Liver (tissue), 9 donors: ENCODE measurements around the gene AFMID. TPM values are rescaled to one million over a fixed set of nuclear protein-coding genes. Genes with fewer than 3 reads are reported as not detected.
A peak's percentile ranks its signal among the peaks of the same experiment; 100 is the strongest.

Experiments used
- DNase-seq: peaks from one replicate; pipeline ENCODE4 v3.0.0-alpha.2; 2017; ENCODE audit warnings: low spot score
- H3K27ac ChIP-seq, 2 donors: one replicate each; pipeline ENCODE4 v1.7.0; 2013; ENCODE audit warnings: inconsistent platforms in 2 of 2, low read length in 2 of 2, control low read depth in 1 of 2, low read depth in 1 of 2, mild to moderate bottlenecking in 1 of 2
- H3K27me3 ChIP-seq, 4 donors: one replicate each; pipeline versions ENCODE4 v1.6.1 to v1.7.0; 2013; ENCODE audit warnings: low read length in 3 of 4, inconsistent platforms in 1 of 4, mild to moderate bottlenecking in 1 of 4, moderate library complexity in 1 of 4; ENCODE audit not compliant: control insufficient read depth in 4 of 4, insufficient read depth in 4 of 4
- H3K36me3 ChIP-seq, 4 donors: one replicate each; pipeline versions ENCODE4 v1.6.1 to v1.7.0; 2013; ENCODE audit warnings: low read length in 3 of 4, mild to moderate bottlenecking in 3 of 4, low read depth in 1 of 4, moderate library complexity in 1 of 4; ENCODE audit not compliant: control insufficient read depth in 4 of 4, insufficient read depth in 3 of 4
- H3K4me1 ChIP-seq, 4 donors: one replicate each; pipeline versions ENCODE4 v1.6.1 to v1.7.0; 2013; ENCODE audit warnings: low read length in 3 of 4, mild to moderate bottlenecking in 3 of 4, moderate library complexity in 1 of 4; ENCODE audit not compliant: control insufficient read depth in 4 of 4, insufficient read depth in 4 of 4
- H3K4me3 ChIP-seq, 3 donors: one replicate each; pipeline versions ENCODE4 v1.6.1 to v1.7.0; 2013; ENCODE audit warnings: low read length in 3 of 3, control low read depth in 1 of 3, low read depth in 1 of 3, mild to moderate bottlenecking in 1 of 3
- H3K9ac ChIP-seq, 2 donors: one replicate each; pipeline ENCODE4 v1.7.0; 2013; ENCODE audit warnings: low read length in 2 of 2, mild to moderate bottlenecking in 2 of 2, moderate library complexity in 2 of 2, control low read depth in 1 of 2, low read depth in 1 of 2
- H3K9me3 ChIP-seq, 4 donors: one replicate each; pipeline versions ENCODE4 v1.6.1 to v1.7.0; 2013; ENCODE audit warnings: low read length in 3 of 4; ENCODE audit not compliant: control insufficient read depth in 4 of 4
- ATF3 ChIP-seq: IDR thresholded peaks from 2 replicates; pipeline ENCODE4 v1.6.1; 2016; ENCODE audit warnings: antibody characterized with exemption
- CTCF ChIP-seq: fragments of 150-350 bp; IDR thresholded peaks from 2 replicates; pipeline ENCODE4 v1.5.1; 2017; ENCODE audit warnings: improper control_type of control experiment, low read depth, low read length; ENCODE audit not compliant: missing input control
- EGR1 ChIP-seq, 2 donors: IDR thresholded peaks; 2 replicates each; pipeline ENCODE4 v1.6.1; 2016 to 2018; ENCODE audit warnings: antibody characterized with exemption in 2 of 2, low read depth in 2 of 2
- FOXA1 ChIP-seq: IDR thresholded peaks from 2 replicates; pipeline ENCODE4 v1.6.1; 2016; ENCODE audit warnings: antibody characterized with exemption
- FOXA2 ChIP-seq: IDR thresholded peaks from 2 replicates; pipeline ENCODE4 v1.6.1; 2016; ENCODE audit warnings: antibody characterized with exemption
- GABPA ChIP-seq, 2 donors: IDR thresholded peaks in 1 of 2; conservative IDR thresholded peaks in 1 of 2; 2 replicates each; pipeline ENCODE4 v1.6.1; 2016; ENCODE audit warnings: antibody characterized with exemption in 2 of 2, mild to moderate bottlenecking in 1 of 2, moderate library complexity in 1 of 2
- HNF4A ChIP-seq, 2 donors: conservative IDR thresholded peaks; 2 replicates each; pipeline ENCODE4 v1.6.1; 2016; ENCODE audit warnings: antibody characterized with exemption in 2 of 2, mild to moderate bottlenecking in 2 of 2
- HNF4G ChIP-seq: IDR thresholded peaks from 2 replicates; pipeline ENCODE4 v1.6.1; 2016; ENCODE audit warnings: antibody characterized with exemption
- JUND ChIP-seq, 2 donors: IDR thresholded peaks; 2 replicates each; pipeline ENCODE4 v1.6.1; 2016; ENCODE audit warnings: antibody characterized with exemption in 2 of 2
- MAX ChIP-seq: IDR thresholded peaks from 2 replicates; pipeline ENCODE4 v1.6.1; 2016; ENCODE audit warnings: antibody characterized with exemption
- NR2F2 ChIP-seq: IDR thresholded peaks from 2 replicates; pipeline ENCODE4 v1.6.1; 2016; ENCODE audit warnings: antibody characterized with exemption
- RAD21 ChIP-seq, 2 donors: IDR thresholded peaks; 2 replicates each; pipeline ENCODE4 v1.6.1; 2016; ENCODE audit warnings: antibody characterized with exemption in 2 of 2, mild to moderate bottlenecking in 2 of 2
- RXRA ChIP-seq, 2 donors: IDR thresholded peaks; 2 replicates each; pipeline ENCODE4 v1.6.1; 2017 to 2018; ENCODE audit warnings: antibody characterized with exemption in 2 of 2, mild to moderate bottlenecking in 1 of 2
- SP1 ChIP-seq: IDR thresholded peaks from 2 replicates; pipeline ENCODE4 v1.6.1; 2018; ENCODE audit warnings: antibody characterized with exemption, mild to moderate bottlenecking
- TAF1 ChIP-seq: conservative IDR thresholded peaks from 2 replicates; pipeline ENCODE4 v1.6.1; 2016; ENCODE audit warnings: antibody characterized with exemption, mild to moderate bottlenecking
- YY1 ChIP-seq: IDR thresholded peaks from 2 replicates; pipeline ENCODE4 v1.6.1; 2016; ENCODE audit warnings: antibody characterized with exemption, mild to moderate bottlenecking
- ZBTB33 ChIP-seq: IDR thresholded peaks from 2 replicates; pipeline ENCODE4 v1.6.1; 2016; ENCODE audit warnings: antibody characterized with exemption
- WGBS: extraction: QIAGEN DNeasy Blood & Tissue Kit; methylation state at CpG from one replicate; pipeline ENCODE4 v1.1.7; 2013; 5-methylcytosine and 5-hydroxymethylcytosine counted together
- polyA plus RNA-seq, 2 donors: library from polyadenylated mRNA; stranded (reverse) in 1 of 2; unstranded in 1 of 2; fragments of 200-250 nt in 1 of 2; fragments of >200 nt in 1 of 2; fragmentation: Nextera tagmentation in 1 of 2; extraction: Ambion mirVana in 1 of 2; gene quantifications; one replicate each; pipeline versions ENCODE4 v1.2.1 to v1.2.3, GENCODE V29; 2013 to 2015
- total RNA-seq, 2 donors: library from RNA; depleted of rRNA; stranded (reverse); fragments of >200 nt; gene quantifications; one replicate each; pipeline ENCODE4 v1.2.3, GENCODE V29; 2014
- donor health status: healthy.
- donor health status: healthy.
- donor health status: healthy.
- donor health status: healthy.
- donor health status: healthy.

AFMID gene
- total and polyA plus RNA-seq, 4 donors: 73.4 to 201 (median 138) TPM

GRCh38 chr17:78253946-78254672 is 66.9 kb downstream of the AFMID start:
- no peaks in the 10 kb centered on the region for H3K27me3 ChIP-seq
- 2% methylated on average over 73 of the region's 73 CpGs for WGBS
- no peak for TF ChIP-seq HNF4A (conservative IDR thresholded peaks at IDR 0.05)
- TF ChIP-seq CTCF: no peak
- peak; percentile 50 for TF ChIP-seq YY1
- TF ChIP-seq ZBTB33: no peak
- TF ChIP-seq RAD21 (IDR thresholded peaks at IDR 0.05): no peak
- no peaks in the 10 kb centered on the region for H3K36me3 ChIP-seq
- peak overlapping the region; percentile 88 to 89 for H3K27ac ChIP-seq
- H3K4me1 ChIP-seq: peaks cover 0 to 36% (median 16%) of the 10 kb centered on the region in 4 donors
- H3K9me3 ChIP-seq: no peaks in the 10 kb centered on the region
- DNase-seq: peak; percentile 86
- peak overlapping the region; percentile 70 to 84 for H3K9ac ChIP-seq
- peak overlapping the region; percentile 87 to 93 (median 88) for H3K4me3 ChIP-seq

GRCh38 chr17:78255029-78255656 is 68.0 kb downstream of the AFMID start:
- Histone ChIP-seq H3K4me1 (peaks cover 0 to 36% (median 16%) of the 10 kb centered on the region in 4 donors), H3K9ac (no peak overlapping the region), H3K4me3 (no peak overlapping the region), H3K9me3 (no peaks in the 10 kb centered on the region), H3K27me3 (no peaks in the 10 kb centered on the region), H3K36me3 (no peaks in the 10 kb centered on the region), H3K27ac (no peak overlapping the region)
- no peak for DNase-seq
- TF ChIP-seq CTCF (no peak), EGR1 (IDR thresholded peaks at IDR 0.05; ENCODE audit: low read depth in 2 of 2) (no peak), FOXA2 (no peak), NR2F2 (no peak), MAX (no peak), HNF4G (no peak), YY1 (no peak), ZBTB33 (no peak), GABPA (IDR thresholded peaks at IDR 0.05 in 1 of 2, conservative IDR thresholded peaks at IDR 0.05 in 1 of 2) (no peak), ATF3 (no peak), JUND (IDR thresholded peaks at IDR 0.05) (no peak), FOXA1 (no peak), RXRA (IDR thresholded peaks at IDR 0.05) (no peak), RAD21 (IDR thresholded peaks at IDR 0.05) (no peak), TAF1 (no peak), SP1 (no peak)
- WGBS: 76% methylated on average over 18 of the region's 18 CpGs
